Measurements from ENCODE around the gene ZMIZ1.

The ZMIZ1 gene

DNA sequence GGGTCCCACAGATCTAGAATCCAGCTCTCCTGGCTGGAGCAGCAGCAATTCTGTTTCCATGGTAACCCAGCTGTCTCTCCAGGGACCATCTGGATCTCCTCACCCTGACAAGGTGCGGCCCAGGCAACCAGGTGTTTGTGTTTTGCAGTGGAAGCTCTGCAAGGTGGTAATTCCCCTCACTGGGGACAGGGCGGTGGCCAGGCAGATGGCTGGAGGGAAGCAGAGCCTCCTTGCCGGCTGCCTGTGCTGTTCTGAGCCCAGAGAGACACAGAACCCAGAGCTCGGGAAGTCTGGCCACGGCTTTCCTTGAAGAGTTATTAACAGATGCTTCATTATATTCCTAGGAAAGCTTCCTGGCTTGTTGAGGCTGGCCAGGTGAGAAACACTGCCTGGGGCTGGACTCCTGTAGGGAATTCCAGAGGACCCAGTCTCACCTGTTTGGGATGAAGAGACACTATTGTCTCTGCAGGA, 160.3 kb downstream of the ZMIZ1 start:
- DNase-seq (ENCODE audit: low read depth, low spot score), result no peak

DNA sequence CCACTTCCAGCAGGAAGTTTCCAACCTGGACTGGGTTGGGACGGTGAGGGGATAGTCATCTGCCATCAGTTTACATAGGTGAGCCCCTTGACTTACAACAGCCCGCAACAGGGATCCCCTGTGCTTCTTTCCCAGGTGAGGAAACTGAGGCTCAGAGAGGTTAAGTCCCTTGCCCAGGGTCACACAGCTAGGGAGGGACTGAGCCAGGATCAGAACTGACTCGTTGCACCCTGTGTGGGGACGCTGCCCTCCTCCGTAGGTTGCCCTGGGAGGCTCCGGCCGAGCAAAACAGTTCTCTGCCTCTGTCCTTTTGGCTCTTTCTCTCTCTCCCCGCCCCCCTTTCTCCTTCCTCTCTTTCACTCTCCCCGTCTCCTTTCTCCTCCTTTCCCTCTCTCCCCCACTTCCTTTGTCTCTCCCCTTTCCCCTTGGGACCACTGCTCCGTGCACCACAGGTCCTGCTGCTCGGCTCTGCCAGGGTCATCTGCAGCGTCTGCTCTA, 161.1 kb downstream of the ZMIZ1 start:
- no peak for DNase-seq (ENCODE audit: low read depth, low spot score)

DNA sequence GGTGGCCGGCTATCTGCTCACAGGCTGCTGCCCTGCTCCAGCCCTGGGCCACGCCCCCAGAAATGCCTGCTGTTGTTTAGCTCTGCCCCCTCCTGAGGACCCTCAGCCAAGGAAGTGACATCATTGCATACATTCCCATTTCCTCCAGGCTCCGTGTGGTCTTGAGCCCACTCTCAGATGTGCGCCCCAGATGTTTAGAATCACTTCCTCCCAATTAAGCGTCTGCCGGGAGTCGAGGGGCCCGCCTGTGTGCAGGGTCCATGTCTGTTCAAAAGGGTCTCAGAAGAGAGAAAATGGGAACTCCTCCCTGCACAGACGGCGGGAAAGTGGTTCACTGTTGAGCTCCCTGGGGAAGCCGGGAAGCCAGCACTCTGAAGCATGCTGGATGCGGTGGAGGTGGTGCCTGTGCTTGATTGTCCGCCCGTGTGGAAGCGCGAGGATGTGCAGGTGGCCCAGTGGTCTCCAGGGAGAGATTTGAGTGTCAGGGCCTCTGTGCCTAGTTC, 161.6 kb downstream of the ZMIZ1 start:
- no peak for DNase-seq (ENCODE audit: low read depth, low spot score)

GRCh38 chr10:79230850-79231249, 162.1 kb downstream of the ZMIZ1 start:
- no peak for DNase-seq (ENCODE audit: low read depth, low spot score)

DNA sequence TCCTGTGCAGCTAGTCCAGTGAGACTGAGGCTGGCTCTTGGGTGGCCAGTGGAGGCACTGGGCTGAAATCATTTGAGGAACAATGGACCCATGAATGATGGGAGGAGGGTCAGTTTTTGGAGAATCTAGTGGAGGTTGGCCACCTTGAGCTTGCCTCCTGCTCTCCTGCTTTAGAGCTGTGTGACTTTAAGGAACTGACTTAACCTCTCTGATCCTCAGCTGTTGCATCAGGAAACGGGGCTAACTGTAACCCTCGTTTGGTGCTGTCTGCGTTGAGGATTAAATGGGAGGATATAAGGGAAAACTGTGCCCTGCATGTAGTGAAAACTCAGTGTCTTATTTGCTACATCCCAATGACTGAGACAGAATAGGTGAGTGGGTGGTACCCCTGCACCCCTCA, 163.1 kb downstream of the ZMIZ1 start:
- DNase-seq (ENCODE audit: low read depth, low spot score), result no peak

DNA sequence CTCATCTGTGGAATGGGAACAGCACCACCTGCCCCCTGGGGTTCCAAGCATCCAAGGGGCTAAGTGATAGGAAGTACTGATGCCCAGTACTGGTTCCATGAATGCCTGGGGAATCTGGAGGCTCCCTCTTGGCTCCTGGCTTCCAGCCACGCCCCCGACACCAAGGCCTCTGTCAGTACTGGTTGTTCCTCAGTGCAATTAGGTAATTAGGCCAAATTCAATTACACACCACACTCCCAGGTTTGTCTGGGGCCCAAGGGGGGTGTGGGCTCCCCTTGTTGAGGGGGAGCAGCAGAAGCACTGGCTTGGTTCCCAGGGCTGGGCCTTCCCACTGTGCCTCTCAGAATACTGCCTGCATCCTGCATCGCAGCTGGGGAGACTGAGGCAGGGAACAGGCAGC, 164.1 kb downstream of the ZMIZ1 start:
- DNase-seq (ENCODE audit: low read depth, low spot score), result no peak

GRCh38 chr10:79234391-79235315, 165.9 kb downstream of the ZMIZ1 start:
- DNase-seq (ENCODE audit: low read depth, low spot score), result no peak

- DNase-seq (ENCODE audit: low read depth, low spot score), result no peak
Measured at GRCh38 chr10:79235765-79236432, 167.1 kb downstream of the ZMIZ1 start.

DNA sequence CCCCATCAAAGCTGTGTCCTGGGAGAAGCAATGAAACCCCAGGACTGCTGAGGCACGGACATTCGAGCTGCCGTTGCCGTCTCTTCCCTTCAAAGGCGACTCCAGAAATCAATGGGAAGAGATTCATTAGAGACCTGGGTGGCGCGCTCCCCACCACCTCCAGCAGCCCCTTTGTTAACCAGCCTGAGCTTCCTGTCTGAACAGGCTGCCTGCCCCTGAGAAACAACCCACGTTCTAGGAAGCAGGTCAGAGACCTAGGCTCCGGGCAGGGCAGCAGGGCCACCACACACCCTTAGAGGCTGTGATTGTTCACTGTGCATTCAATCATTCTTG, 167.6 kb downstream of the ZMIZ1 start:
- DNase-seq (ENCODE audit: low read depth, low spot score), result no peak

DNA sequence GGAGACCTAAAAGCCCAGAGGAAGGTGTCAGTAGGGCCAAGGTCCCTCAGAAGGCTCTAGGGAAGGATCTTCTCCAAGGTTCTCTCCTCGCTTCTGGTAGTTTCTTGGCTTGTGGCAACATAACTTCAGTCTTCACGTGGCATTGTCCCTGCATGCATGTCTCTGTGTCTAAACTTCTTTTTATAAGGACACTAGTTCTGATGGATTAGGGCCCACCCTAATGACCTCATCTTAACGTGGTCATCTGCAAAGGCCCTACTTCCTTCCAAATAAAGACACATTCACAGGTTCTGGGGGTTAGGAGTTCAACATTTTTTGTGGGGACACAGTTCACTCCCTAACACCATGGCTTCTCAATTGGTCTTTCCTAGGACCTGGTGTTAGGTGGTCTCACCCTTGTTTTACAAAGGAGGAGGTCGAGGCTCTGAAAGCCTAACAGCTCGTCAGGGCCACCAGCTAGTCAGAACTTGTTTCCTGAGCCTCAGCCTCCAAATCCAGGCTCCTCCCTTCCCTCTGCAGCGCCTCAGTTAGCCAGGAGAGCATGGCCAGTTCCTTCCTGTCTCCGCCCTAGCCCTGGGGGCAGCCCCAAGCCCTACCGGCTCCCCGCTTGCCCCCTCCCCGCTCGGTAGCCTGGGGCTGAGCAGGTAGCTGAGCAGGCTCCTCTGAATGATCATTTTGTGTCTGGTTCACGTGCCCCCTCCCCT, 168.8 kb downstream of the ZMIZ1 start:
- DNase-seq (ENCODE audit: low read depth, low spot score), result no peak

DNA sequence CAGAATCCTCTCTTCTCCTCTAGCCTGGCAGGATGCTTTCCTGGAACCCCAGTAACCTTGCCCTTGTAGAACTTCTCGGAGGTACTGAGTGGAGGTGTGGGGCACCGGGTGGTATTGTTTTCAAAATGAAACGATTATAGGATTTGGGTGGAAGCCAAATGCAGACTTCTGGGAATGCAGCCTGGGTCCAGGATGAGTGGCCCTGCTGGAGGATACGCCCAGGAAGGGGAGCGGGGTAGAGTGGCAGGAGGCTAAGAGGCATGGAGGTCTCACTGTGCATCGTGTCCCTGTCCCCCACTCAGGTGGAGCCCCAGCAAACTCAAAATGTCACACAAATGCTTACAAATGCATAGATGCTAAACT, 169.4 kb downstream of the ZMIZ1 start:
- DNase-seq (ENCODE audit: low read depth, low spot score), result peak; percentile 29

- peak; percentile 72 for DNase-seq (ENCODE audit: low read depth, low spot score)
Measured at GRCh38 chr10:79238606-79239005, 169.8 kb downstream of the ZMIZ1 start.

- DNase-seq (ENCODE audit: low read depth, low spot score), result peak; percentile 62
Measured at GRCh38 chr10:79239275-79239779, 170.6 kb downstream of the ZMIZ1 start.

GRCh38 chr10:79239924-79240581, 171.3 kb downstream of the ZMIZ1 start:
- peak; percentile 86 for DNase-seq (ENCODE audit: low read depth, low spot score)

DNA sequence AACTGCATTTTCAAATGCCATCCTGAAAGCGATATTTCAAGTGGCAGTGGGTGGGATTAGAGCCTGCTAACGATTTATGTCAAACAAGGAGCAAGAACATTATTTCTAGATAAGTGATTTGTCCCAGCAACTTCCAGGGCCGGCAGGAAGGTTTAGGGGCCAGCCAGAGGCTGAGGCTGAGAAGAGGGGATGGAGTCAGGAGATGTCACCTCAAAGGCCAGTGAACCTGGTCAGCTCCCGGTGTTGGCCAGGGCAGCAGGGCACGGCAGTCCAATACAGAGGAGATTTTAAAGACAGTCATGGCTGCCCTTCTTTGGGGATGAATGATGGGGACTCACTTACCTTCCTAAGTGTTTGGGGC, 172.8 kb downstream of the ZMIZ1 start:
- DNase-seq (ENCODE audit: low read depth, low spot score), result no peak

DNA sequence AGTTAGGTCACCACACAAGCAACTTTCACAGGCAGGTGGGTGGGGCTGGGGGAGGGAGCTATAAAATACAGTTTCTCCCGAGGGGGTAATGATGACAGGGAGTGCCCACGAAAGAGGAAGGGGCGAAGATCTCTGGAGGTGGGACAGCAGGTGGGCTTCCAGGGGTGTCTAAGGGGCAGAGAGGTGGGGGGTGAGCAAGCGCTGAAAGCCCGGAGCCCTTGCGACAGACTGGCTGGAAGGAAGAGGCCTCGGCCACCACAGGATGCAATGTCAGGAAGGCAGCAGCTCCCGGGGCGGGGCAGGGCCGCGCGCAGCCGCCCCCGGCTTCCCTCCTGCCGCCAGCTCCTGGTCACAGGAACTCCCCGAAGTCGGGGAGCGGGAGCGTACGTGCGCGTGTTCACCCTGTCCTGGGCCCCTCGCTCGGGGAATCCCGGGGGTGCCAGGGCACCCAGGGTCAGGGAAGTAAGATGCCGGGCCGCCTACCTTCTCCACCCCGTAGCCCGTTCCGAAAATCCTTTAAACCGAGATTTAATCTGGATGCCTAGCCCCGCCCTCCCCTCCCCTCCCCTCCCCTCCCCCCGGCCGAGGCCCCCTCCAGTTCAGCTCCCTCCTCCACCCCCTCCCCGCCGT, 173.3 kb downstream of the ZMIZ1 start:
- DNase-seq (ENCODE audit: low read depth, low spot score), result peak; percentile 71

- peak; percentile 89 for DNase-seq (ENCODE audit: low read depth, low spot score)
Measured at GRCh38 chr10:79242620-79243152, 173.9 kb downstream of the ZMIZ1 start.

GRCh38 chr10:79243181-79244067, 174.7 kb downstream of the ZMIZ1 start:
- peak; percentile 82 for DNase-seq (ENCODE audit: low read depth, low spot score)

DNA sequence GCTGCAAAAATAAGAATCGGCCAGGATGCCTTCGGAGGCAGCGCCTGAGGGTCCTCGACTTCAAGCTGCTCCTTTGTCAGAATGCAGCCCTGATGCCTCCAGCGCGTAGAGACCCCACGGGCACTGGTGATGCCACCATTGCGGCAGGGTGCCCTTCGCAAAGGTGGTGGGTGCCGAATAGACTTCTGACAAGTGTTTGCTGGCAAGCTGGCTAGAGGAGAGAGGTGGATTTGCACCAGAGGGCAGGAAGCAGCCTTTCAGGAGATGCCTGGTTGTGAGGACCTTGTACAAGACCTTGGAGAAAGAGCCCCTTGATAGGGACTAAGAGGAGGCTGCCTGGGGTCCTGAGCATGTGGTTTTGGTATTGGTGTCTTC, 175.3 kb downstream of the ZMIZ1 start:
- no peak for DNase-seq (ENCODE audit: low read depth, low spot score)
